ENCODE results near the gene FOXD4L1. TPM values are rescaled to one million over a fixed set of nuclear protein-coding genes. Genes with fewer than 3 reads are reported as not detected.
"Not testable (repeated sequence)": the region's sequence is repeated elsewhere in the genome, so short reads cannot be mapped to it uniquely, and the experiment has no call there.

FOXD4L1 gene
- under 1 TPM; 0.17 to 0.31 (median 0.19) TPM for polyA plus RNA-seq (ENCODE audit: insufficient read length in 3 of 3)

DNA sequence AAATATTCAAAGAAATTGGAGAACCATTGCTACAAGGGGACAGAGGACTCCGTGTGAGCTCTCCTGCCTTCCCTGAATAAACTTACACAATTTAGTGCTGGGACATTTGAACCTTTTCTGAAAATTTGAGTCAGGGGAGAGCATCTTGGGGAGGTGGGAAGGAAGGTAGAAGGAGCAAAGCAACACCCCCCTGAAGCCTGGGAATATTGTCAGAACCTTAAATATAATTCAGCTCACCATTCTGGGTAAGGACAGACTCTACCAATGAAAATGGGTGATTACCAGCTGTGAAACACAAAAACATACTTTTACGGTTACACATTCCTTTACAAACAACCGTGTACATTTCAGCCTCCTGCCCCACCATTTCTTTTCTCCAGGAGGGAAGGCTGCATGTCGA, at the start of gene FOXD4L1:
Gene FOXD4L1 (plus strand): TSS at position 301 of the 400 bp plus-strand sequence. CDS start 592 bp downstream, outside the sequence.
- DNase-seq (ENCODE audit: low read depth in 3 of 3, low spot score in 2 of 3), result not testable (repeated sequence)

DNA sequence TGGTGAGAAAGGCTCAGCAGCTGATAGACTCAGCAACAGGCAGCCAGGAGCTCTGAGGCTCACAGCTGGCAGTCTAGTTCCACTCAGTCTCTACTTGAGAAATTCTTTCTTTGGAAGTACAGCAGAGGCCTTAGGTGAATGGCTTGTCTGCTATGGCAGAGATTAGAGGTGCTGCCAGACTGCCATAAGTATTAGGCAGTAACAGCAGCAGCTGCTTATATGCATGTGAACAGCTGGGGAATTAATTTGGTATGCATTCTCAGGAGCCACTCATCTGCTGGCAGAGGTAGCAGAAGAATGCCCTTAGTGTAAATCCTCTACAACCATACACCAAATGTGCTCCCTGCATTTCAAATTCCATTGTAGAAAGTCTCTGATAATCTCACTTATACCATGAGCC, 32.7 kb upstream of the FOXD4L1 start:
- DNase-seq (ENCODE audit: low read depth in 3 of 3, low spot score in 2 of 3), result not testable (repeated sequence)

DNA sequence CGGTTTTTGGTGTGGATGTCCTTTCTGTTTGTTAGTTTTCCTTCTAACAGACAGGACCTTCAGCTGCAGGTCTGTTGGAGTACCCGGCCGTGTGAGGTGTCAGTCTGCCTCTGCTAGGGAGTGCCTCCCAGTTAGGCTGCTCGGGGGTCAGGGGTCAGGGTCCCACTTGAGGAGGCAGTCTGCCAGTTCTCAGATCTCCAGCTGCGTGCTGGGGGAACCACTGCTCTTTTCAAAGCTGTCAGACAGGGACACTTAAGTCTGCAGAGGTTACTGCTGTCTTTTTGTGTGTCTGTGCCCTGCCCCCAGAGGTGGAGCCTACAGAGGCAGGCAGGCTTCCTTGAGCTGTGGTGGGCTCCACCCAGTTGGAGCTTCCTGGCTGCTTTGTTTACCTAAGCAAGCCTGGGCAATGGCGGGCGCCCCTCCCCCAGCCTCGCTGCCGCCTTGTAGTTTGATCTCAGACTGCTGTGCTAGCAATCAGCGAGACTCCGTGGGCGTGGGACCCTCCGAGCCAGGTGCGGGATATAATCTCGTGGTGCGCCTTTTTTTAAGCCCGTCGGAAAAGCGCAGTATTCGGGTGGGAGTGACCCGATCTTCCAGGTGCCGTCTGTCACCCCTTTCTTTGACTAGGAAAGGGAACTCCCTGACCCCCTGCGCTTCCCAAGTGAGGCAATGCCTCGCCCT, 21.6 kb upstream of the FOXD4L1 start:
- not testable (repeated sequence) for DNase-seq (ENCODE audit: low read depth in 3 of 3, low spot score in 2 of 3)

DNA sequence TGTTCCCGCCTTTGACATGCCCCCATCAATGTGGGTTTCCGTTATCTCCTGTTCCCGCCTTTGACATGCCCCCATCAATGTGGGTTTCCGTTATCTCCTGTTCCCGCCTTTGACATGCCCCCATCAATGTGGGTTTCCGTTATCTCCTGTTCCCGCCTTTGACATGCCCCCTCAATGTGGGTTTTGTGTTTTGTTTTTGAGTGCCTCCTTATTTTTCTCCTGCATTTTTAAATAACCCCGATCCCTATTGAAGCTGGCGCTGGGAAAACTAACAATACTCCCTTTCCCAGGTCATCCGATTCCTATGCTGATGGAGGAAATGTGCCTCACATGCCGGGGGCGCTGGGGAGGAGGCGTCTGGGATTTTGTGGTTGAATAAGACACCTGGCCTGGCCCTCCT, 1.9 kb upstream of the FOXD4L1 start:
- not testable (repeated sequence) for DNase-seq (ENCODE audit: low read depth in 3 of 3, low spot score in 2 of 3)

DNA sequence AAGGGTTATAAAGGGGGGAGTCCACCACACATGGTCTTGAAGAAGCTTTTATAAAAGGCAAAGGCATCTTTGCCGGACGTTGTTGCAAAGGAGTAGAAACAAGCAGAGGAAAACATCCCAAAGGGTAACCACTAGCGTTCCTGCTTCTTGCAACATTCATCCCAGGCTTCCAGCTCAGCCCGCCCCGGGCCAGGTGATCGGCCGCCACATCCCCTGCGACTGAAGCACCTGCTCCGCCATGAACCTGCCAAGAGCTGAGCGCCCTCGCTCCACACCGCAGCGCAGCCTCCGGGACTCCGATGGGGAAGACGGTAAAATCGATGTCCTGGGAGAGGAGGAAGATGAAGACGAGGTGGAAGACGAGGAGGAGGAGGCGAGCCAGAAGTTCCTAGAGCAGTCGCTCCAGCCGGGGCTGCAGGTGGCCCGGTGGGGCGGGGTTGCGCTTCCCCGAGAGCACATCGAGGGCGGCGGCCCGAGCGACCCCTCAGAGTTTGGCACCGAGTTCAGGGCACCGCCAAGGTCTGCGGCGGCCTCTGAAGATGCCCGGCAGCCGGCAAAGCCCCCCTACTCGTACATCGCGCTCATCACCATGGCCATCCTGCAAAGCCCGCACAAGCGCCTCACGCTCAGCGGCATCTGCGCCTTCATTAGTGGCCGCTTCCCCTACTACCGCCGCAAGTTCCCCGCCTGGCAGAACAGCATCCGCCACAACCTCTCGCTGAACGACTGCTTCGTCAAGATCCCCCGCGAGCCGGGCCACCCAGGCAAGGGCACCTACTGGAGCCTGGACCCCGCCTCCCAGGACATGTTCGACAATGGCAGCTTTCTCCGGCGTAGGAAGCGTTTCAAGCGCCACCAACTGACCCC, 787 bp downstream of the FOXD4L1 start:
- not testable (repeated sequence) for DNase-seq (ENCODE audit: low read depth in 3 of 3, low spot score in 2 of 3)

DNA sequence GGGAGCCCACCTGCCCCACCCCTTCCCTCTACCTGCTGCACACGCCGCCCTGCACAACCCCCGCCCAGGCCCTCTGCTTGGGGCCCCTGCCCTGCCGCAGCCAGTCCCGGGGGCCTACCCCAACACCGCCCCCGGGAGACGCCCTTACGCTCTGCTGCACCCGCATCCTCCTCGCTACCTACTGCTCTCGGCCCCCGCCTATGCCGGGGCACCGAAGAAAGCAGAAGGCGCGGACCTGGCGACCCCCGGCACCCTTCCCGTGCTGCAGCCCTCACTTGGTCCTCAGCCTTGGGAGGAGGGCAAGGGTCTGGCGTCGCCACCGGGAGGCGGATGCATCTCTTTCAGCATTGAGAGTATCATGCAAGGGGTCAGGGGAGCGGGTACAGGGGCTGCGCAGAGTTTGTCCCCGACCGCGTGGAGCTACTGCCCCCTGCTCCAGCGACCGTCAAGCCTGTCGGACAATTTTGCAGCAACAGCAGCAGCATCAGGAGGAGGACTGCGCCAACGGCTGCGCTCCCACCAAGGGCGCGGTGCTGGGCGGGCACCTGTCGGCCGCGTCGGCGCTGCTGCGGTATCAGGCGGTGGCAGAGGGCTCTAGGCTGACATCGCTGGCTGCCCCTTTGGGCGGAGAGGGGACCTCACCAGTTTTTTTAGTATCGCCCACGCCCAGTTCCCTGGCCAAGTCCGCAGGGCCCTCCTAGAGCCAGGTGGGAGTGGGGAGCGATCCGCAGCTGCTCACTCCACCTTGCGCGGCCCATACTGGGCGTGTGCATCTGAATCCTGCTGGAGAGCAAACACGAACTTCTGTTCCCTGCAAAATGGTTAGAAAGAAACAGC, 1.6 kb downstream of the FOXD4L1 start:
- not testable (repeated sequence) for DNase-seq (ENCODE audit: low read depth in 3 of 3, low spot score in 2 of 3)

DNA sequence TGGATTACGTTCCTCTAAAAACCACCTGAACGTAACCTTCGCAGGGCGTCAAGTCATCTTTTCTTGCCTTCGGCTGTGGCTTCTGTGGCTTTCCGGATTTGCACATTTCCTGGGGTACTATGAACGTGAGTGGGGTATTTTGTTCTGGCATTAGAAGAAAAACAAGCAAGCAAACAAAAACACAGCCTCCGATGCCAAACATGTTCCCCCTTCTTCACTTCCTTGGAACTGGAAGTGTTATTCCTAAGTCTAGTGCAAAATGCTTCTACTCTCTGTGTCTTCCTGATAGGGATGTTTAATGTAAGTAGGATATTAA, 2.2 kb downstream of the FOXD4L1 start:
- not testable (repeated sequence) for DNase-seq (ENCODE audit: low read depth in 3 of 3, low spot score in 2 of 3)

DNA sequence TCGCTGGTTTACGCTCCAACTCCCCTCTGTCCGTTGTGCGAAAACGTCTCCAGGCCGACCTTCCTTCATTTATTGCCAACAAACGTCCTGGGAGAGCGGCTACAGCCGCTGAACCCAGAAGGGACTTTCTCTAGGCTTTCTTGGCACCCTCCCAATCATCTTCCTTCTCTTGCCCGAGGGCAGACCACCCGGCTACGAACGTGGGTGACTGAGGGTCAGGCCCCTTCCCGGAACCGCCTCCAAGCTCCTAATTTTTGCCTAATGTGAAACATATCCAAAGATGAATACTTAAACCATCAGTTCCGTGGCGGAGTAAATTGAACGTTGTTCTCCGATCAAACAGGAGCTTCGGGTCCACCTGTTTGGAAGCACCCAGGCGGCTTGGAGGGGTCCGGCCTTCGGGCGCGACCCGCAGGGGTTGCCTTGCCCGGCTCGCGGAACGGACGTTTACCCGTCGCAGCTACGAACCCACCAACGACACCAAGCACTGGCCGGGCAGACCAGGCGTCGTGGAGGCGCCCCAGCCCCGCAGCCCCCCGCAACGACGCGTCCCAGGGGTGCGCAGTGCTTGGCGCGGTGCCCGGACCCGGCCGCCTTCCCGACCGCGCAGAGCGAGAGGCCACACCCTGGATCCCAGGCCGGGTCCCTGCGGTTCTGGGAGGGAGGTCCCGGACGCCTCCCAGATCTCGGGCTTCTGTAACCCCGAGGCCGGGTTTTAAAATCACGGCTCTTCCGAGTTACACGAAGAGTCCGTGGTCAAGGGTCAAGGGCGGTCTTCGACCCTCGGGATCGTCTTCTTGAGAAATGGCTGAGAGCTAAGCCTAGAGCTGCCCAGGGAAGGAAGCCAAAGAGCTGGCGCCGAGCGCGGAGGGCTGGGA, 4.0 kb downstream of the FOXD4L1 start:
- not testable (repeated sequence) for DNase-seq (ENCODE audit: low read depth in 3 of 3, low spot score in 2 of 3)

DNA sequence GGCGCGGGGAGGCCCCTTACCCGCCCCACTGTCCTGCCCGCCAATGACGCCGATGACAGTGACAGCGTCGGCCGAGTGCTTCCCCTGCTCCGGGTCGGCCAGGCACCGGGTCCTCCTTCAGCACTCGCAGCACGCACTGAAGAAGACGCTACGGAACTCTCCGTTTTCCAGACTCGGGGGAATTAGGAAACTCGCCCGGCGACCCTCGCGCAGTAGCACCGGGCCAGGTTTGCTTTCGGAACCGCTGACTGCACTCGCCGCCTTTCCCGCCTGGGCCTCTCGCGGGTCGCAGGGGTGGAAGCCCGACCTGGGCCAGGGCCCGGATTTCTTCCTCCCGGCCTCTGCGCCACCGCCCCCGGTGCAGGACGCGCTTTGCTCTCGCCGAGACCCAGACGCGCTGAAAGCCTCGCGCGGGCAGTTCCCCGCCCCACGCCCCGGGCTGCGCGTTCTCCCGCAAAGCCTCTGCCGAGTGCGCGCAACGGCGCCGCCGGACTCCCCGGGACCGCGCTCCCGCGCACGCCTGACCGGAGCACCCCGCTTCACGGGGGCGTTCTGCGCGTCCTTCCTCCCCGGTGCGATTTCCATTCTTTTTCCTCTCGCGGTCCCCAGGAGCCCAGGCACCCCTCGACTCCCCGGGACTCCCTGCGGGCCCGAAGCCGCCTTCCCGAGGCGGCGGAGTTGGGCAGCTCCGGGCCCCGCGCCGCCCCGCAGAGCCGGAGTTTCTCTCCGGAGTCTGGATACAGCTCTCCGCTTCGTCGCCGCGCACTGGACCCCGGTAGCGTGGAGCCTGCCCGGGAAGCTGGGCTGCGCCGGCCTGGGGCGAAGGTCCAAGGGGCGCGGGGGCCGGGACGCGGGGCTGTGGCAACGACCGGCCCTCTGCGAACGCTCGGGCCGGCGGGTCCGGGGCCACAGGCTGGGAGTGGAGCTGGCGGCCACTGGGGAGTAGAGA, 4.9 kb downstream of the FOXD4L1 start:
- DNase-seq (ENCODE audit: low read depth in 3 of 3, low spot score in 2 of 3), result not testable (repeated sequence)

DNA sequence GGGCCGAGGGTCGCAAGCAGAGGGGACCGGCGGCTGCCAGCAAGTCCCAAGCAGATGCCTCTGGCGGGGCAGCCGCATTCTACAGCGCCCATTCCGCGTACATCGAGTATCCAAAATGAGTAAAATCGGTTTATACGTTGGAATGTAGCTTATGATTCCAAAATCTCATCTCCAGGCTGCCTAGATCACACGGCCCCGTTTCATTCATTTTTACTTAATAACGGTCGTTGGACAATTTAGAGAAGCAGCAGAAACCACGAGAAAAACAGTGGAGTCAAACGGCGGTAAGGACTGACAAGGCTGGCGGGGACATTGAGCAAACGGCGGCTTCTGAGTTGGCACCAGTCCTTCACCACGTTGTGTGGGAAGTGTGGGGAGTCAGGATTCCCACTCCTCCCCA, 5.6 kb downstream of the FOXD4L1 start:
- DNase-seq (ENCODE audit: low read depth in 3 of 3, low spot score in 2 of 3), result not testable (repeated sequence)

DNA sequence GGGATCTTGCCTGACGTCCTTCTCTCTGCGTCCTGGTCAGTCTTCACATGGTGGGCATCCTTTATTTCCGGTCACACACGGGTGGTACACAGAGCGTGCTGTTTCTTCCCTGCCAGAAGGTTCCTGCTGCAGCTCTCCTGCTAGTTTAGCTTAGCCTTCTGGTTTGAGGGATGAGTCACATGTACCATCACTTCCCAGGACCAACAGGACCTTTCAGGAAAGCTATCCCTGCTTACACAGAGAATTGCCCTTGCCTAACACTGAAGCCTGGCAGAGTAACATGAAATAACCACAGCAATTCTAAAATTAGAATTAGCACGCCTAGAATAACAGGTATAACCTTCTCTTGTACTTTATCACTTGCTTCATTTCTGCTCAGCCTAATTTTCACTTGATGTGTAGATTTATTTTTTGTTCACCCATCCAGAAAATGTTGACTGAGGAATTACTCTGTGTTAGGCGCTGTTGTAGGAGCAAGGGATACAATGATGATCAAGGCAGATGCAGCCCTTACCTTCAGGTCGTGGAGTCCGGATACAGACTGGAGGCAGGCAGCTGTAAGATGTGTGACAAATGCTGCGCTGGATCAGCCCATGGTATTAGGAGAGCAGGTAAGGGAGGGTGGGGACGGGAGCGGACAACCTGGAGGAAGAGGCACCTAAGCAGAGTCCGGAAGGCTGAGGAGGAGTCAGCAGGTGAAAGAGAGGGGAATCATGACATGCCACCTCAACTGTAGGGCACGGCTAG, 9.1 kb downstream of the FOXD4L1 start:
- DNase-seq (ENCODE audit: low read depth in 3 of 3, low spot score in 2 of 3), result not testable (repeated sequence)

DNA sequence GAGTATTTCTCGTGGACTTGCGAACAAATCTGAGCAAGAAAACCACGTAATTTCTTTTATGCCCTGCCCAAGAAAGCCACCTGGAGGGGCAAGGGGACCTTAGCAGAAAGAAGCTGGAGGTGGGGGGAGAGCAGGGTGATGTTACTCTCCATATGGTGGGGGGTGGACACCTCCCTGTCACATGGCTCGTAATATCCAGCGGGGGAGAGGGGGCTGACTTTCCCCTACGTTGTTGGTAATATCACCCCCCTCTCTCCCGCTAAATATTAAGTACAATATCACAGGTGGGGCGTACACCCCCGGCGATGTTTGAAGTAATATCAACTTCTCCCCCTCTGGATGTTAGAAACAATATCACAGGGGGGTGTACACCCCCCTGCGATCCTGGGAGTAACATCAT, 9.7 kb downstream of the FOXD4L1 start:
- DNase-seq (ENCODE audit: low read depth in 3 of 3, low spot score in 2 of 3), result not testable (repeated sequence)

DNA sequence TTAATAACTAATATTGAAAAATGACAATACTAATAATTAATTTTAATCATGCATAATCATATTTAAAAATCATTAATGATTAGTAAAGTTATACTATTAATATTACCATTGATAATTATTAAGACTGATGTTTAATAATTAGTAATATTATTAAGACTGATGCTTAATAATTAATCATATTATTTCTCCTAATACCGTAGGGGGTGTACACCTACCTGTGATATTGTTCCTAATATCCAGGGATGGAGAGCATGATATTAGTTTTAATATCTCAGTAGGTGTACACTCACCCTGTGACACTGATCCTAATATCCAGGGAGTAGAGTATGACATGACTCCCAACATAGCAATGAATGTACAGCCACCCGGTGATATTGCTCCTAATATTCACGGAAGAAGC, 12.4 kb downstream of the FOXD4L1 start:
- DNase-seq (ENCODE audit: low read depth in 3 of 3, low spot score in 2 of 3), result not testable (repeated sequence)

DNA sequence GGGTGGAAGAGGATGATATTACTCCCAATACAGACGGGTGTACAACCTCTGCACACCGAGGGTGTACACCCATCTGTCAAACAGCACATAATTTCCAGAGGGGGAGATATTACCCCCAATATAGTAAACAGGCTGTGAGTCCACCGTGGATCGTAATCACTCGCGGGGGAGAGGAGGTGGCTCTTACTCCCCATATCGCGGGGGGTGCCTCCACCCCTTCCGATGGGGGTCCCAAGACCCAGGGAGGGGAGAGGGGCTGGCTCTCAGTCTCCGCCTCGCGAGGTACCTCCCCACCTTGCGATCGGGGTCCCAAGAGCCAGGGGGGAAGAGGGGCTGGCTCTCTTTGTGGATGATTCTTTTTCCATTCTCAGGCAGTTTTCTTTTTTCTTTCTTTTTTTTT, 13.4 kb downstream of the FOXD4L1 start:
- DNase-seq (ENCODE audit: low read depth in 3 of 3, low spot score in 2 of 3), result not testable (repeated sequence)

DNA sequence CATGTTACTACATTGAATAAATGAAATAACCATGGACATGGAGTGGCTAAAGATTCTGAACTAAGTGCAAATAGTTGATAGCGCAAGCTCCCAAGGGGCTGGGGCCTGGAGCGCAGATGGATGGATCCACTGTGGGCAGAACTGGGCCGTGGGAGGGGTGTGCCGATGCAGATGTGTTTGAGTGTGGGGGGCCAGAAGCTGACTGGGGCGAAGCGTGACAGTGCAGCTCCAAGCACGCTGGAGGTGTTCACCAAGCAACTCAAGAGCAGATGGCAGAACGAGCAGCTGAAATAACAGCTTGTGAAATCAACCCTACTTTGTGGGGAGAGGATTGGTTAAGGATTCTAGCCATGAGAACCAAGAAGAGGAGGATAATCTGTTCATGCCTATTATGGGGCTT, 17.0 kb downstream of the FOXD4L1 start:
- DNase-seq (ENCODE audit: low read depth in 3 of 3, low spot score in 2 of 3), result not testable (repeated sequence)

DNA sequence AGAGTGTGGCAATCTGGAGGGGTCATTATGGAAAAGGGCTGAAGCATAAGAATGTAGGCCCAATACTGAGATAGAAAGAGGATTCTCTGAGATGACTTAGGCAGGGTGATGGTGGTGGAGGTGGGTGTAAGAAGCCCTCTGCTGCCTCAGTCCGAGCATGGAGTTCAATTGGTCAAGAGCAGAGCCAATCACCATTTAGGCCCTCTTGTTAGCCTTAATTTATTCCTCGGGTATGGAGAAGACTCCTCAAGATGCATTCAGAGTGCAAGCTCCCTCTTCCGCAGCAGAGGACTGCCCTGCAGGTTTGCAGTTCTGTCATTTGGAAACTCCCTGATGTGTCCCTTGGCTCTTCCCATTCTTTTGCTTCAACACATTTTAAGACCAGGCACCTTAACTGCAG, 17.5 kb downstream of the FOXD4L1 start:
- DNase-seq (ENCODE audit: low read depth in 3 of 3, low spot score in 2 of 3), result not testable (repeated sequence)

DNA sequence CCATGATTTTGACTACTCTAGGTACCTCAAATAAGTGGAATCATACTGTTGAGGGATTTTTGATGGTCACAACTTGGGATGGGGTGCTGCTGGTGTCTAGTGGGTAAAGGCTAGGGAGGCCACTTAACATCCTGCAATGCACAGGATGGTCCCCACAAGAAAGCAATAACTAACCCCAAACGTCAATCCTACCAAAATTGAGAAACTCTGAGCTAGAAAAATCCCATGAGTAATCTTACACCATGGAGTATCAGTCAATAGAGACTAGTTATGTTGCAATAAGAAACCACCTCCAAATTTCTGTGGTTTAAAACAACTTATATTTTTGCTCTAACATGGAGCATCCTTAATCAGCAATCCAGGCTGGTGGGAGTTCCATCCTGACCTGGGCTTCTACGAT, 18.6 kb downstream of the FOXD4L1 start:
- DNase-seq (ENCODE audit: low read depth in 3 of 3, low spot score in 2 of 3), result not testable (repeated sequence)

DNA sequence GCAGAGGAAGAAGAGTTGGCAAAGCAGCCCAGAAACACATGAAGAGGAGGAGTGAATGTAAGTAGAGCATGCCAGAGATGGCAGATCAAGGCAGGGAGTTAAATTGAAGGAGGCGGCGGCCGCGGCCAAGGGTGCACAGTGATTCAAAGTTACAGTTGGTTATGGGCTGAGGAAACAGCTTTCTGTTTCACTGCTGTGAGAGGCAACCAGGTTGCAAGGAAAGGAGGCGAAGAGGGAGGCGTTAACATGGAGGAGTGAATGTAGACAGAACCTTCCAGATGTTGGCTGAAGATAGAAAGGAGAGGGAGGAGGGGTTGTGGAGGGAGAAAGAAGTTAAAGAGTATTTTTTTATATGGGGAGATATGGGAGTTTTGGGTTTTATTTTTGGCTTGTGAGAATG, 22.4 kb downstream of the FOXD4L1 start:
- DNase-seq (ENCODE audit: low read depth in 3 of 3, low spot score in 2 of 3), result not testable (repeated sequence)
